OCI-LY1 (cell line): Measurements from ENCODE around the gene COL26A1.

Experiments used
- H2AFZ ChIP-seq: fragments of 200-600 bp; sonication (generic), shearing (Covaris generic); 2 replicates; pipeline ENCODE4 v1.6.0; 2014; ENCODE audit warnings: antibody characterized with exemption, mild to moderate bottlenecking, low read length
- H3F3A ChIP-seq: fragments of 200-600 bp; sonication (generic), shearing (Covaris generic); 2 replicates; pipeline ENCODE4 v1.6.0; 2014; ENCODE audit warnings: mild to moderate bottlenecking, antibody characterized with exemption, low read length, moderate library complexity; ENCODE audit not compliant: insufficient read depth
- H3K27ac ChIP-seq: fragments of 200-600 bp; sonication (generic); 2 replicates; pipeline ENCODE4 v1.5.1; 2014; ENCODE audit warnings: low read length, mixed run types, mild to moderate bottlenecking, low read depth; ENCODE audit not compliant: poor library complexity, severe bottlenecking
- H3K27me3 ChIP-seq: fragments of 200-600 bp; sonication (generic); 2 replicates; pipeline ENCODE4 v1.6.0; 2014; ENCODE audit warnings: antibody characterized with exemption, mild to moderate bottlenecking, low read length, moderate library complexity; ENCODE audit not compliant: insufficient read depth
- H3K36me3 ChIP-seq: fragments of 200-600 bp; sonication (generic); 2 replicates; pipeline ENCODE4 v1.6.1; 2014; ENCODE audit warnings: mild to moderate bottlenecking, antibody characterized with exemption, low read length, moderate library complexity, mixed read lengths; ENCODE audit not compliant: insufficient read depth
- H3K4me1 ChIP-seq: fragments of 200-600 bp; sonication (generic); 2 replicates; pipeline ENCODE4 v1.5.1; 2014; ENCODE audit warnings: mild to moderate bottlenecking, low read length, moderate library complexity; ENCODE audit not compliant: insufficient read depth, severe bottlenecking
- H3K4me2 ChIP-seq: fragments of 200-600 bp; sonication (generic), shearing (Covaris generic); 2 replicates; pipeline ENCODE4 v1.6.1; 2014; ENCODE audit warnings: low read length
- H3K4me3 ChIP-seq: fragments of 200-600 bp; sonication (generic); 2 replicates; pipeline ENCODE4 v1.5.1; 2014; ENCODE audit warnings: low read length, low read depth, mild to moderate bottlenecking, mixed read lengths; ENCODE audit not compliant: poor library complexity, severe bottlenecking
- H3K79me2 ChIP-seq: fragments of 200-600 bp; shearing (Covaris generic); 2 replicates; pipeline ENCODE4 v1.6.1; 2016; ENCODE audit warnings: mixed run types, low read length, mixed read lengths; ENCODE audit not compliant: insufficient read depth
- H3K9ac ChIP-seq: fragments of 200-600 bp; sonication (generic), shearing (Covaris generic); 2 replicates; pipeline ENCODE4 v1.6.1; 2014; ENCODE audit warnings: mild to moderate bottlenecking, low read length, mixed read lengths
- H3K9me2 ChIP-seq: fragments of 200-600 bp; sonication (generic), shearing (Covaris generic); 2 replicates; pipeline ENCODE4 v1.6.1; 2014; ENCODE audit warnings: low read depth, mild to moderate bottlenecking, low read length, mixed read lengths
- H3K9me3 ChIP-seq: fragments of 200-600 bp; shearing (Covaris generic); 2 replicates; pipeline ENCODE4 v1.6.1; 2014; ENCODE audit warnings: low read length, mixed read lengths
- H4K20me1 ChIP-seq: fragments of 200-600 bp; sonication (generic), shearing (Covaris generic); 2 replicates; pipeline ENCODE4 v1.6.0; 2016; ENCODE audit warnings: mild to moderate bottlenecking, low read length; ENCODE audit not compliant: insufficient read depth
- EZH2 ChIP-seq: fragments of 200-600 bp; sonication (generic), shearing (Covaris generic); IDR thresholded peaks from 2 replicates; pipeline ENCODE4 v1.8.0; 2017; ENCODE audit warnings: borderline replicate concordance, mixed run types, mild to moderate bottlenecking, antibody characterized with exemption, low read length, moderate library complexity, mixed read lengths
- TF ChIP-seq, protein P1 (sequence below): fragments of 200-600 bp; sonication (generic), shearing (Covaris generic); IDR thresholded peaks from 2 replicates; pipeline ENCODE4 v1.5.1; 2017; ENCODE audit warnings: mild to moderate bottlenecking, antibody characterized with exemption, low read length, moderate library complexity, mixed read lengths

Gene COL26A1

DNA sequence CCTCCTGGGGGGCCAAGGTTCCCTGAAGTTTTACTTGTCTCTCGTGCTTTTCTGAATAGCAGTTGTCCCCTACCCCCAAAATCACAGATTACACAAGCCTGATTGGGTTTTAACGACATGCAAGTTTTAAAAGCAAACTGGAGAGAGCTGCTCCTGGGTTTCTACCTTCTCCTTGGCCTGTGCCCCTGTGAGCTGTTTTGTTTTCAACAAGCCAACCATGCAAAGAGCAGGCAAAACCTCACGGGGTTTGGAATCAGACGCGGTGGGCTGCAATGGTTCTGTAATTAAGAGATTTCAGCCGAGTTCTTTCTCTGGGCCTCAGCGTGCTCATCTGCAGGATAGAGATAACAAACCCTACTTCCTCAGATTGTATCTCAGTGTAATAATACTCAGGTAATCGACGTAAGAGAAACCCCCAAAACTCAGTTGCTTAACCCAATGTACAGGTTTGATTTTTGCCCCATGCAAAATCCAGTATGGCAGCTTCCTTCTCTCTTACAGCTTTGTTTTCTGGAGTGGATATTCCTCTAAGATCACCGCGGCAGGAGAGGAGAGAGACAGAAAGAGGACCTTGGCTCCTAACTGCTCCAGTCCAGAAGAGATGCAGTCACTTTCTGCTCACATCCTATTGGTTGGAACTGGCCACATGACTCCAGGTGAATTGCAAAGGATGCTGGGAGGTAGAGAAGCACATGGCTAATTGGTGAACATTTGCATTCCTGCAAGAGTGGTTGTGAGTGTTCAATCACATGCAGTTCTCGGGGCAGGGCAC lies 224.4 kb downstream of the COL26A1 start:
- H3K4me2 ChIP-seq, result no peak overlapping the region
- H3K4me3 ChIP-seq, result no peak overlapping the region
- peaks cover 8% of the 10 kb centered on the region for H3K9me3 ChIP-seq
- no peak for TF ChIP-seq EZH2
- TF ChIP-seq, protein P1, sequence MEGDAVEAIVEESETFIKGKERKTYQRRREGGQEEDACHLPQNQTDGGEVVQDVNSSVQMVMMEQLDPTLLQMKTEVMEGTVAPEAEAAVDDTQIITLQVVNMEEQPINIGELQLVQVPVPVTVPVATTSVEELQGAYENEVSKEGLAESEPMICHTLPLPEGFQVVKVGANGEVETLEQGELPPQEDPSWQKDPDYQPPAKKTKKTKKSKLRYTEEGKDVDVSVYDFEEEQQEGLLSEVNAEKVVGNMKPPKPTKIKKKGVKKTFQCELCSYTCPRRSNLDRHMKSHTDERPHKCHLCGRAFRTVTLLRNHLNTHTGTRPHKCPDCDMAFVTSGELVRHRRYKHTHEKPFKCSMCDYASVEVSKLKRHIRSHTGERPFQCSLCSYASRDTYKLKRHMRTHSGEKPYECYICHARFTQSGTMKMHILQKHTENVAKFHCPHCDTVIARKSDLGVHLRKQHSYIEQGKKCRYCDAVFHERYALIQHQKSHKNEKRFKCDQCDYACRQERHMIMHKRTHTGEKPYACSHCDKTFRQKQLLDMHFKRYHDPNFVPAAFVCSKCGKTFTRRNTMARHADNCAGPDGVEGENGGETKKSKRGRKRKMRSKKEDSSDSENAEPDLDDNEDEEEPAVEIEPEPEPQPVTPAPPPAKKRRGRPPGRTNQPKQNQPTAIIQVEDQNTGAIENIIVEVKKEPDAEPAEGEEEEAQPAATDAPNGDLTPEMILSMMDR, result no peak
- no peak overlapping the region for H3K27ac ChIP-seq
- no peaks in the 10 kb centered on the region; the same call in 1 of the 2 replicates for H3K36me3 ChIP-seq
- no peak overlapping the region for H3K9ac ChIP-seq
- H3K79me2 ChIP-seq, result no peaks in the 10 kb centered on the region
- no peaks in the 10 kb centered on the region for H3F3A ChIP-seq
- H3K27me3 ChIP-seq, result peaks cover 18% of the 10 kb centered on the region
- no peaks in the 10 kb centered on the region for H3K9me2 ChIP-seq
- no peak overlapping the region for H2AFZ ChIP-seq
- no peaks in the 10 kb centered on the region for H3K4me1 ChIP-seq
- H4K20me1 ChIP-seq, result no peaks in the 10 kb centered on the region

DNA sequence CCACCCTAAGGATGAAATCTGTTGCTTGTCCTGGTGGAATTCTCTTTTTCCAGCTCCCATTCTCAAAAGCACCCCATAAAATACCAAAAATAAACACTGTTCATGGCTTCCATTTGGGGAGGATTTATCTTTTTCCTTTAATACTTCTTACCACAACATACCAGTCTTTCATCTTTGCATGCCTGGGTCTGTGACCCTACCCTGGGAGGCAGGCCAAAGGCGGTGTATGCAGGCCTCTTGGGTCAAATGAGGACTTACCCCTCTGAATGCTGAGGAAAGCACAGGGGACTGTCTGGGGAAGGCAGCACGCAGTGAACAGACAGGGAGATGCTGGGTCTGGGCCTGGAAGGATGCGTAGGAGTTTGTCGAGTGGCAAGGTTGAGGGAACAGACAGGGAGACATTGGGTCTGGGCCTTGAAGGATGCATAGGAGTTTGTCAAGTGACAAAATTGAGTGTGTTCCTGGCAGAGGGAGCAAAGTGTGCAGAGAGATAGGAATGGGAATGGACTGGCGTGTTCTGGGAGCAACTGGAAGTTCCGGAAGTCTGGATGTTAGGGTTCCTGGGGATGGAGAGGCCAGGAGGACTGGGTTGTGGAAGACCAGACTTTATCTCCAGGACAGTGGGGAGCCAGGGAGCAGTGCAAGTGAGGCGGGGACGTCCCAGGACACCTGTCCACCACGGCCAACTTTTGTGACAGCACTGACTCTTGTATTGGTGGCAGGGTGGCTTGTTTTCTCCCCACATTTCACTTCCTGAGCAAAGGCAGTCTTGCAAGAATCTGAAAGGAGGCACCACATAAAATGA lies 225.7 kb downstream of the COL26A1 start:
- no peaks in the 10 kb centered on the region for H3K4me1 ChIP-seq

DNA sequence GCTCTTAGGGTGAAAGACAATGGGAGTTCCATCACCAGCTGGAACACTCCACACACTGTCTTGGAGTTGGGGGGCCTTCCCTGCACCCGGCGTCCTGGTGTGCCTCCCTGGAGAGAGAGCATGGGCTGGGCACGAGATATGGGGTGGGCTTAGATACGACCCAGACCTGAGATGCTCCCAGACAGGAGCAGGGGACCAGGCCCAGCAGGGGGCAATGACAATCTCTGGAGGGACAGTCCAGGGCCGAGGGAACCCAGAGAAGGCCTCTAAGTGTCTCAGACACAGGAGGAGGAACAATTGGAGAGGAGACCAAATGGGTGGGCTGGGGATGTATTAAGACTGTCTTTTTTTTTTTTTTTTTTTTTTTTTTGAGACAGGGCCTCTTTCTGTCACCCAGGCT lies 226.4 kb downstream of the COL26A1 start:
- Histone ChIP-seq H3K27ac (no peak overlapping the region), H3K9me2 (no peaks in the 10 kb centered on the region), H3K4me2 (no peak overlapping the region), H3K9me3 (no peaks in the 10 kb centered on the region), H3K4me1 (no peaks in the 10 kb centered on the region), H3F3A (no peaks in the 10 kb centered on the region), H3K4me3 (no peak overlapping the region), H3K9ac (no peak overlapping the region), H2AFZ (no peak overlapping the region), H3K36me3 (no peaks in the 10 kb centered on the region), H3K79me2 (no peaks in the 10 kb centered on the region), H4K20me1 (no peaks in the 10 kb centered on the region), H3K27me3 (peaks cover 9% of the 10 kb centered on the region)
- no peak for TF ChIP-seq EZH2
- TF ChIP-seq, protein P1, result no peak

More for the DNA sequence above, 225.7 kb downstream of the COL26A1 start:
- Histone ChIP-seq H3K4me2 (no peak overlapping the region), H3K79me2 (no peaks in the 10 kb centered on the region), H3F3A (no peaks in the 10 kb centered on the region), H3K27ac (no peak overlapping the region), H3K4me3 (no peak overlapping the region), H3K27me3 (peaks cover 15% of the 10 kb centered on the region), H2AFZ (no peak overlapping the region), H3K36me3 (no peaks in the 10 kb centered on the region; the same call in 1 of the 2 replicates), H3K9me2 (no peaks in the 10 kb centered on the region), H4K20me1 (no peaks in the 10 kb centered on the region), H3K9ac (no peak overlapping the region), H3K9me3 (peaks cover 2% of the 10 kb centered on the region)
- TF ChIP-seq EZH2, result no peak
- TF ChIP-seq, protein P1, result no peak
